Activated gamma-delta T cell treated with Interleukin-2 at 50 U/mL for 16 hours (primary cell): ENCODE results near the gene SALL3.

ENCODE experiments used
- DNase-seq: peaks from one replicate; pipeline ENCODE4 v3.0.0-alpha.2; 2020

The SALL3 gene

GRCh38 chr18:78981394-78981831 is 1.8 kb downstream of the SALL3 start:
- no peak for DNase-seq

- DNase-seq, result no peak
Measured at GRCh38 chr18:78981989-78982620, 2.5 kb downstream of the SALL3 start.

GRCh38 chr18:78983512-78983911 is 3.9 kb downstream of the SALL3 start:
- no peak for DNase-seq

- DNase-seq, result no peak
Measured at GRCh38 chr18:78984941-78985784, 5.5 kb downstream of the SALL3 start.

- DNase-seq, result no peak
Measured at GRCh38 chr18:78986018-78986481, 6.4 kb downstream of the SALL3 start.

- no peak for DNase-seq
Measured at GRCh38 chr18:78991446-78991845, 11.8 kb downstream of the SALL3 start.

- DNase-seq, result no peak
Measured at GRCh38 chr18:78992041-78993011, 12.7 kb downstream of the SALL3 start.

- DNase-seq, result no peak
Measured at GRCh38 chr18:78993014-78993926, 13.7 kb downstream of the SALL3 start.

GRCh38 chr18:78994000-78994399 is 14.4 kb downstream of the SALL3 start:
- DNase-seq, result no peak

GRCh38 chr18:78994531-78994930 is 14.9 kb downstream of the SALL3 start:
- no peak for DNase-seq

GRCh38 chr18:78994977-78995582 is 15.5 kb downstream of the SALL3 start:
- no peak for DNase-seq

- DNase-seq, result no peak
Measured at GRCh38 chr18:78995740-78996395, 16.2 kb downstream of the SALL3 start.

- no peak for DNase-seq
Measured at GRCh38 chr18:78996741-78997490, 17.3 kb downstream of the SALL3 start.

- no peak for DNase-seq
Measured at GRCh38 chr18:78998371-78999071, 18.9 kb downstream of the SALL3 start.

GRCh38 chr18:78999939-79000338 is 20.3 kb downstream of the SALL3 start:
- DNase-seq, result no peak

- DNase-seq, result no peak
Measured at GRCh38 chr18:79000997-79001396, 21.4 kb downstream of the SALL3 start.

GRCh38 chr18:79005653-79006052 is 26.0 kb downstream of the SALL3 start:
- no peak for DNase-seq

GRCh38 chr18:79006106-79006795 is 26.6 kb downstream of the SALL3 start:
- DNase-seq, result no peak

GRCh38 chr18:79007440-79007839 is 27.8 kb downstream of the SALL3 start:
- DNase-seq, result no peak
